HEK293 (cell line): Measurements from ENCODE around the gene MUS81.

ENCODE experiments used
- ZNF112 ChIP-seq: fragments of 450-650 bp; formaldehyde crosslinking; IDR thresholded peaks from 2 replicates; pipeline ENCODE4 v1.5.0; 2017; ENCODE audit warnings: missing biosample characterization, missing genetic modification characterization
- ZNF114 ChIP-seq: fragments of 450-650 bp; formaldehyde crosslinking; IDR thresholded peaks from 2 replicates; pipeline ENCODE4 v1.5.0; 2017; ENCODE audit warnings: missing biosample characterization, missing genetic modification characterization
- ZNF121 ChIP-seq: fragments of 450-650 bp; formaldehyde crosslinking; IDR thresholded peaks from 2 replicates; pipeline ENCODE4 v1.5.1; 2016; ENCODE audit warnings: missing biosample characterization, missing genetic modification characterization
- ZNF174 ChIP-seq: fragments of 450-650 bp; formaldehyde crosslinking; IDR thresholded peaks from 2 replicates; pipeline ENCODE4 v1.5.0; 2017; ENCODE audit warnings: missing biosample characterization, mild to moderate bottlenecking, missing genetic modification characterization
- ZNF324 ChIP-seq: fragments of 450-650 bp; formaldehyde crosslinking; IDR thresholded peaks from 2 replicates; pipeline ENCODE4 v1.5.1; 2016; ENCODE audit warnings: missing biosample characterization, missing genetic modification characterization
- ZNF585B ChIP-seq: fragments of 450-650 bp; formaldehyde crosslinking; IDR thresholded peaks from 2 replicates; pipeline ENCODE4 v1.5.1; 2016; ENCODE audit warnings: missing biosample characterization, missing genetic modification characterization
- TF ChIP-seq, protein P1 (sequence below): fragments of 450-650 bp; formaldehyde crosslinking; IDR thresholded peaks from 2 replicates; pipeline ENCODE4 v1.5.0; 2017; ENCODE audit warnings: missing biosample characterization, missing genetic modification characterization, borderline replicate concordance
- TF ChIP-seq, protein P2 (sequence below): sonication (generic); formaldehyde crosslinking; IDR thresholded peaks from 2 replicates; pipeline ENCODE4 v1.8.1; 2022; ENCODE audit warnings: mild to moderate bottlenecking, moderate library complexity, missing genetic modification reagents
- TF ChIP-seq, protein P3 (sequence below): fragments of 450-650 bp; formaldehyde crosslinking; IDR thresholded peaks from 2 replicates; pipeline ENCODE4 v1.5.1; 2016; ENCODE audit warnings: missing biosample characterization, missing genetic modification characterization
- TF ChIP-seq, protein P4 (sequence below): fragments of 450-650 bp; formaldehyde crosslinking; IDR thresholded peaks from 2 replicates; pipeline ENCODE4 v1.5.1; 2016; ENCODE audit warnings: missing biosample characterization, missing genetic modification characterization

- TF ChIP-seq ZNF114 (tag by site-specific recombination) (no peak), ZNF174 (no peak), ZNF585B (tag by site-specific recombination) (no peak), ZNF324 (no peak), ZNF112 (no peak), ZNF121 (tag by site-specific recombination) (no peak)
- TF ChIP-seq, protein P1, sequence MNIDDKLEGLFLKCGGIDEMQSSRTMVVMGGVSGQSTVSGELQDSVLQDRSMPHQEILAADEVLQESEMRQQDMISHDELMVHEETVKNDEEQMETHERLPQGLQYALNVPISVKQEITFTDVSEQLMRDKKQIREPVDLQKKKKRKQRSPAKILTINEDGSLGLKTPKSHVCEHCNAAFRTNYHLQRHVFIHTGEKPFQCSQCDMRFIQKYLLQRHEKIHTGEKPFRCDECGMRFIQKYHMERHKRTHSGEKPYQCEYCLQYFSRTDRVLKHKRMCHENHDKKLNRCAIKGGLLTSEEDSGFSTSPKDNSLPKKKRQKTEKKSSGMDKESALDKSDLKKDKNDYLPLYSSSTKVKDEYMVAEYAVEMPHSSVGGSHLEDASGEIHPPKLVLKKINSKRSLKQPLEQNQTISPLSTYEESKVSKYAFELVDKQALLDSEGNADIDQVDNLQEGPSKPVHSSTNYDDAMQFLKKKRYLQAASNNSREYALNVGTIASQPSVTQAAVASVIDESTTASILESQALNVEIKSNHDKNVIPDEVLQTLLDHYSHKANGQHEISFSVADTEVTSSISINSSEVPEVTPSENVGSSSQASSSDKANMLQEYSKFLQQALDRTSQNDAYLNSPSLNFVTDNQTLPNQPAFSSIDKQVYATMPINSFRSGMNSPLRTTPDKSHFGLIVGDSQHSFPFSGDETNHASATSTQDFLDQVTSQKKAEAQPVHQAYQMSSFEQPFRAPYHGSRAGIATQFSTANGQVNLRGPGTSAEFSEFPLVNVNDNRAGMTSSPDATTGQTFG (tag by site-specific recombination) = no peak
- TF ChIP-seq, protein P2, sequence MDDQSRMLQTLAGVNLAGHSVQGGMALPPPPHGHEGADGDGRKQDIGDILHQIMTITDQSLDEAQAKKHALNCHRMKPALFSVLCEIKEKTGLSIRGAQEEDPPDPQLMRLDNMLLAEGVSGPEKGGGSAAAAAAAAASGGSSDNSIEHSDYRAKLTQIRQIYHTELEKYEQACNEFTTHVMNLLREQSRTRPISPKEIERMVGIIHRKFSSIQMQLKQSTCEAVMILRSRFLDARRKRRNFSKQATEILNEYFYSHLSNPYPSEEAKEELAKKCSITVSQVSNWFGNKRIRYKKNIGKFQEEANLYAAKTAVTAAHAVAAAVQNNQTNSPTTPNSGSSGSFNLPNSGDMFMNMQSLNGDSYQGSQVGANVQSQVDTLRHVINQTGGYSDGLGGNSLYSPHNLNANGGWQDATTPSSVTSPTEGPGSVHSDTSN = no peak
- TF ChIP-seq, protein P3, sequence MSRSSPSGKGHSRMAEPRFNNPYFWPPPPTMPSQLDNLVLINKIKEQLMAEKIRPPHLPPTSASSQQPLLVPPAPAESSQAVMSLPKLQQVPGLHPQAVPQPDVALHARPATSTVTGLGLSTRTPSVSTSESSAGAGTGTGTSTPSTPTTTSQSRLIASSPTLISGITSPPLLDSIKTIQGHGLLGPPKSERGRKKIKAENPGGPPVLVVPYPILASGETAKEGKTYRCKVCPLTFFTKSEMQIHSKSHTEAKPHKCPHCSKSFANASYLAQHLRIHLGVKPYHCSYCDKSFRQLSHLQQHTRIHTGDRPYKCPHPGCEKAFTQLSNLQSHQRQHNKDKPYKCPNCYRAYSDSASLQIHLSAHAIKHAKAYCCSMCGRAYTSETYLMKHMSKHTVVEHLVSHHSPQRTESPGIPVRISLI (tag by site-specific recombination) = no peak
- TF ChIP-seq, protein P4, sequence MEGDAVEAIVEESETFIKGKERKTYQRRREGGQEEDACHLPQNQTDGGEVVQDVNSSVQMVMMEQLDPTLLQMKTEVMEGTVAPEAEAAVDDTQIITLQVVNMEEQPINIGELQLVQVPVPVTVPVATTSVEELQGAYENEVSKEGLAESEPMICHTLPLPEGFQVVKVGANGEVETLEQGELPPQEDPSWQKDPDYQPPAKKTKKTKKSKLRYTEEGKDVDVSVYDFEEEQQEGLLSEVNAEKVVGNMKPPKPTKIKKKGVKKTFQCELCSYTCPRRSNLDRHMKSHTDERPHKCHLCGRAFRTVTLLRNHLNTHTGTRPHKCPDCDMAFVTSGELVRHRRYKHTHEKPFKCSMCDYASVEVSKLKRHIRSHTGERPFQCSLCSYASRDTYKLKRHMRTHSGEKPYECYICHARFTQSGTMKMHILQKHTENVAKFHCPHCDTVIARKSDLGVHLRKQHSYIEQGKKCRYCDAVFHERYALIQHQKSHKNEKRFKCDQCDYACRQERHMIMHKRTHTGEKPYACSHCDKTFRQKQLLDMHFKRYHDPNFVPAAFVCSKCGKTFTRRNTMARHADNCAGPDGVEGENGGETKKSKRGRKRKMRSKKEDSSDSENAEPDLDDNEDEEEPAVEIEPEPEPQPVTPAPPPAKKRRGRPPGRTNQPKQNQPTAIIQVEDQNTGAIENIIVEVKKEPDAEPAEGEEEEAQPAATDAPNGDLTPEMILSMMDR (tag by site-specific recombination) = no peak
Observed at GRCh38 chr11:65861533-65862183, 1.4 kb downstream of the MUS81 start.
